Measurements from ENCODE around the gene LIMK2. TPM values are rescaled to one million over a fixed set of nuclear protein-coding genes. Genes with fewer than 3 reads are reported as not detected.

LIMK2 gene
- total and polyA plus RNA-seq, 10 of the 15 experiments (the other 5 are each of a cell fraction or from before 2014, with no cell fraction given), result 2.9 to 40.4 (median 26.7) TPM

DNA sequence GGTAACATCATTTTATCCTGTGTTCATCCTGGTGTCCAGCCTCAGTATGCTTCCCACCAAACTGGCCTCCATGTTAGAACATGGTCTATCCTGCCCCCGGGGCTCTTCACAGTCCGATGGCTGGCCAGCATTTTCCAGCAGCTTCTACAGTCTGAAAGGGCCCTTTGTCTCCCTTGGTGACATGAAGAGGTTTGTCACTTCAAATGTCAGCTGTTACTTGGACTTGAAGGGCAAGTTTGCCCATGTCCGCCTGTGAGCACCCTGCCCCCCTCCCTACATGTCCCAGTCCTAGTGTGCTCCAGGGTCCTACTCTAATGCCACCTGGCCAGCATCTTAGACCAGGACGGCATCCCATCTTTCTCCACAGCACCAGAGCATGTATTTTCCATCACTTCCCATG is 109.3 kb downstream of the LIMK2 start (continued):
- TF ChIP-seq, protein P1, sequence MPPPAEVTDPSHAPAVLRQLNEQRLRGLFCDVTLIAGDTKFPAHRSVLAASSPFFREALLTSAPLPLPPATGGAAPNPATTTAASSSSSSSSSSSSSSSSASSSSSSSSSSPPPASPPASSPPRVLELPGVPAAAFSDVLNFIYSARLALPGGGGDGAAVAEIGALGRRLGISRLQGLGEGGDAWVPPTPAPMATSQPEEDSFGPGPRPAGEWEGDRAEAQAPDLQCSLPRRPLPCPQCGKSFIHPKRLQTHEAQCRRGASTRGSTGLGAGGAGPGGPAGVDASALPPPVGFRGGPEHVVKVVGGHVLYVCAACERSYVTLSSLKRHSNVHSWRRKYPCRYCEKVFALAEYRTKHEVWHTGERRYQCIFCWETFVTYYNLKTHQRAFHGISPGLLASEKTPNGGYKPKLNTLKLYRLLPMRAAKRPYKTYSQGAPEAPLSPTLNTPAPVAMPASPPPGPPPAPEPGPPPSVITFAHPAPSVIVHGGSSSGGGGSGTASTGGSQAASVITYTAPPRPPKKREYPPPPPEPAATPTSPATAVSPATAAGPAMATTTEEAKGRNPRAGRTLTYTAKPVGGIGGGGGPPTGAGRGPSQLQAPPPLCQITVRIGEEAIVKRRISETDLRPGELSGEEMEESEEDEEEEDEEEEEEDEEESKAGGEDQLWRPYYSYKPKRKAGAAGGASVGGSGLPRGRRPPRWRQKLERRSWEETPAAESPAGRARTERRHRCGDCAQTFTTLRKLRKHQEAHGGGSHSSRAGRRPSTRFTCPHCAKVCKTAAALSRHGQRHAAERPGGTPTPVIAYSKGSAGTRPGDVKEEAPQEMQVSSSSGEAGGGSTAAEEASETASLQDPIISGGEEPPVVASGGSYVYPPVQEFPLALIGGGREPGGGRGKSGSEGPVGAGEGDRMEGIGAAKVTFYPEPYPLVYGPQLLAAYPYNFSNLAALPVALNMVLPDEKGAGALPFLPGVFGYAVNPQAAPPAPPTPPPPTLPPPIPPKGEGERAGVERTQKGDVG (CRISPR knock-in tag; IDR thresholded peaks at IDR 0.05), result no peak
- TF ChIP-seq CHD2 (IDR thresholded peaks at IDR 0.05; ENCODE audit: borderline replicate concordance, low read depth, low read length), result no peak
- no peak for TF ChIP-seq IKZF2 (IDR thresholded peaks at IDR 0.05)
- TF ChIP-seq RCOR1 (conservative IDR thresholded peaks at IDR 0.05; ENCODE audit: low read depth, low read length), result no peak

DNA sequence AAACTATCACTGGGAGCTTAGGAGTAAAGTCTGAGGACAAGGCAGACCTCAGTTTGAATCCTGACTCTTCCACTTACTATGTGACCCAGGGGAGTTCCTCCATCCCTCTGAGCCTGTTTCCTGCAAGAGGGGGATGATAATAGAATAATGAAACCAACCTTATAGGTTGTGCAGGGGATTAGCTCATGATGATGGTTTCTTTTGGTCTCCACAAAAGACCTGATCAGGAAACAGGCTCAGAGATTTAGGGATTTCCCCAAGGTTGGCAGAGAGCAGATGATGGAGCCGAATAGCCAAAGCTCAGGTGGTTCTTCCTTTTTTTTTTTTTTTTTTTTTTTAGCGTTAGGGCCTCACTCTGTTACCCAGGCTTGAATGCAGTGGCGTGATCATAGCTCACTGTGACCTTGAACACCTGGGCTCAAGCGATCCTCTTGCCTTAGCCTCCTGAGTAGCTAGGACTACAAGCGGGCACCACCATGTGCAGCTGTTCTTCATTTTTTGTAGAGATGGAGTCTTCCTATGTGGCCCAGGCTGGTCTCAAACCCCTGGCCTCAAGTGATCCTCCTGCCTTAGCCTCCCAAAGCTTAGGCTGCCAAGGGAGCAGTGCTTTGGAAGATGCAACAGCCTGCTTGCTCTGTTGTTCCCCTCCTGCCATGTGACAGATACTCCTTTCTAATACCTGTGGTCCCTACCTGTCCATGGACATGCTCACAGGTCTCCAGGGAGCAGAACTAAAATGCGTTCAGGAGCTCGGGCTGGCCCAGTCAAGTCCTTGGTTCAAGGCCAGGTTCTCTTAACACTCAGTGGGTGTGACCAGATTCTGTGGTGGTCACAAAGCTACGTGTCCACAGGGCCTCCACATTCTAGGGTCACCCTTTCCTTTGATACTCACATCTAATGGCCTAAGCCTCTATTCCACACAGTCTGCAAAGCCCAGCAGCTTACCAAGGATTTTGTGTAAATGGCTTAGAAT is 111.8 kb downstream of the LIMK2 start:
- ATAC-seq (no peak), FAIRE-seq (no peak), DNase-seq (ENCODE audit: low read depth, low spot score) (no peak)
- TF ChIP-seq, protein P2, sequence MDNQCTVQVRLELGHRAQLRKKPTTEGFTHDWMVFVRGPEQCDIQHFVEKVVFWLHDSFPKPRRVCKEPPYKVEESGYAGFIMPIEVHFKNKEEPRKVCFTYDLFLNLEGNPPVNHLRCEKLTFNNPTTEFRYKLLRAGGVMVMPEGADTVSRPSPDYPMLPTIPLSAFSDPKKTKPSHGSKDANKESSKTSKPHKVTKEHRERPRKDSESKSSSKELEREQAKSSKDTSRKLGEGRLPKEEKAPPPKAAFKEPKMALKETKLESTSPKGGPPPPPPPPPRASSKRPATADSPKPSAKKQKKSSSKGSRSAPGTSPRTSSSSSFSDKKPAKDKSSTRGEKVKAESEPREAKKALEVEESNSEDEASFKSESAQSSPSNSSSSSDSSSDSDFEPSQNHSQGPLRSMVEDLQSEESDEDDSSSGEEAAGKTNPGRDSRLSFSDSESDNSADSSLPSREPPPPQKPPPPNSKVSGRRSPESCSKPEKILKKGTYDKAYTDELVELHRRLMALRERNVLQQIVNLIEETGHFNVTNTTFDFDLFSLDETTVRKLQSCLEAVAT (IDR thresholded peaks at IDR 0.05), result no peak
- no peak for TF ChIP-seq NR2F1 (conservative IDR thresholded peaks at IDR 0.05)
- no peak for TF ChIP-seq SP1 (IDR thresholded peaks at IDR 0.05; ENCODE audit: low read depth, low read length)
- TF ChIP-seq, protein P3, sequence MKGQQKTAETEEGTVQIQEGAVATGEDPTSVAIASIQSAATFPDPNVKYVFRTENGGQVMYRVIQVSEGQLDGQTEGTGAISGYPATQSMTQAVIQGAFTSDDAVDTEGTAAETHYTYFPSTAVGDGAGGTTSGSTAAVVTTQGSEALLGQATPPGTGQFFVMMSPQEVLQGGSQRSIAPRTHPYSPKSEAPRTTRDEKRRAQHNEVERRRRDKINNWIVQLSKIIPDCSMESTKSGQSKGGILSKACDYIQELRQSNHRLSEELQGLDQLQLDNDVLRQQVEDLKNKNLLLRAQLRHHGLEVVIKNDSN (IDR thresholded peaks at IDR 0.05; ENCODE audit: borderline replicate concordance, extremely low read length, insufficient read depth, low read depth, low read length), result no peak
- TF ChIP-seq EP300 (IDR thresholded peaks at IDR 0.05; ENCODE audit: borderline replicate concordance in 1 of 2, control insufficient read depth in 1 of 2, low read depth in 2 of 2, low read length in 2 of 2), result no peak
- no peak for TF ChIP-seq BCL11A (IDR thresholded peaks at IDR 0.05; ENCODE audit: low read depth, low read length)
- Histone ChIP-seq H3K79me2 (ENCODE audit: control insufficient read depth, insufficient read depth, low read length) (no peaks in the 10 kb centered on the region), H3K9me3 (replicated peaks; ENCODE audit: control insufficient read depth, insufficient read depth, low read length) (no peaks in the 10 kb centered on the region), H3K9ac (ENCODE audit: control insufficient read depth, insufficient read depth, low read length) (no peak overlapping the region), H2AFZ (ENCODE audit: control insufficient read depth, low read depth, low read length) (no peak overlapping the region), H3K4me3 (no peak overlapping the region), H3K27ac (ENCODE audit: control insufficient read depth, insufficient read depth) (no peak overlapping the region), H3K4me2 (ENCODE audit: control insufficient read depth, insufficient read depth) (no peak overlapping the region), H3K4me1 (ENCODE audit: control insufficient read depth, insufficient read depth, low read length) (no peaks in the 10 kb centered on the region), H3K27me3 (replicated peaks in 1 of 2; ENCODE audit: control insufficient read depth in 2 of 2, insufficient read depth in 2 of 2, low read length in 1 of 2) (no peaks in the 10 kb centered on the region), H4K20me1 (ENCODE audit: control insufficient read depth, insufficient read depth) (no peaks in the 10 kb centered on the region), H3K36me3 (ENCODE audit: control insufficient read depth in 2 of 2, insufficient read depth in 2 of 2, low read length in 1 of 2) (peaks cover 14% of the 10 kb centered on the region in 2 experiments)
- WGBS (ENCODE audit: insufficient coverage, insufficient replicate concordance, low lambda C conversion rate, missing lambda C conversion rate), result 77% methylated on average over 5 of the region's 8 CpGs
- ChIA-PET SMC1A (ENCODE audit: uncharacterized antibody, unreplicated experiment) (interaction anchor here (0.6 kb wide), 1 partner anchor 24 kb away, joined by 3 read pairs; no protein-coding TSS in a partner anchor), POLR2A (interaction anchor here (0.6 to 0.8 kb wide), 2 partner anchors 87 to 335 kb away, joined by 3 to 7 read pairs; no protein-coding TSS in a partner anchor), CTCF (interaction anchor here (0.6 to 4.0 kb wide), 4 partner anchors 9 to 207 kb away, joined by 3 to 16 read pairs (median 4); no protein-coding TSS in a partner anchor), RAD21 (ENCODE audit: unreplicated experiment) (no interaction called here)
- BruUV-seq (replicated peaks), result no TSS peak
- in situ Hi-C loops (cut with MboI) (no loop called here), intact Hi-C loops (cut with micrococcal nuclease; ENCODE audit: unreplicated experiment) (no loop called here)

Data from GM12878 (cell line).